Measurements from ENCODE around the gene IMP3.
"Not testable (repeated sequence)": the region's sequence is repeated elsewhere in the genome, so short reads cannot be mapped to it uniquely, and the experiment has no call there.

IMP3 gene

GRCh38 chr15:75682181-75683135 lies 42.4 kb upstream of the IMP3 start:
- no CpG with 5 or more reads among the region's 40 CpGs for WGBS (ENCODE audit: insufficient coverage, insufficient read length)
- DNase-seq (ENCODE audit: low read depth, low spot score) = no peak
- Histone ChIP-seq H3K27me3 (ENCODE audit: control insufficient read depth, insufficient read depth, low read length) (no peaks in the 10 kb centered on the region), H3K27ac (ENCODE audit: low read length) (no peak overlapping the region), H3K9me3 (ENCODE audit: control insufficient read depth, insufficient read depth, low read length) (no peaks in the 10 kb centered on the region), H3K36me3 (ENCODE audit: control insufficient read depth, insufficient read depth, low read length) (no peaks in the 10 kb centered on the region), H3K4me3 (ENCODE audit: low read length) (no peak overlapping the region), H3K4me1 (ENCODE audit: control insufficient read depth, insufficient read depth, low read length) (no peaks in the 10 kb centered on the region)

DNA sequence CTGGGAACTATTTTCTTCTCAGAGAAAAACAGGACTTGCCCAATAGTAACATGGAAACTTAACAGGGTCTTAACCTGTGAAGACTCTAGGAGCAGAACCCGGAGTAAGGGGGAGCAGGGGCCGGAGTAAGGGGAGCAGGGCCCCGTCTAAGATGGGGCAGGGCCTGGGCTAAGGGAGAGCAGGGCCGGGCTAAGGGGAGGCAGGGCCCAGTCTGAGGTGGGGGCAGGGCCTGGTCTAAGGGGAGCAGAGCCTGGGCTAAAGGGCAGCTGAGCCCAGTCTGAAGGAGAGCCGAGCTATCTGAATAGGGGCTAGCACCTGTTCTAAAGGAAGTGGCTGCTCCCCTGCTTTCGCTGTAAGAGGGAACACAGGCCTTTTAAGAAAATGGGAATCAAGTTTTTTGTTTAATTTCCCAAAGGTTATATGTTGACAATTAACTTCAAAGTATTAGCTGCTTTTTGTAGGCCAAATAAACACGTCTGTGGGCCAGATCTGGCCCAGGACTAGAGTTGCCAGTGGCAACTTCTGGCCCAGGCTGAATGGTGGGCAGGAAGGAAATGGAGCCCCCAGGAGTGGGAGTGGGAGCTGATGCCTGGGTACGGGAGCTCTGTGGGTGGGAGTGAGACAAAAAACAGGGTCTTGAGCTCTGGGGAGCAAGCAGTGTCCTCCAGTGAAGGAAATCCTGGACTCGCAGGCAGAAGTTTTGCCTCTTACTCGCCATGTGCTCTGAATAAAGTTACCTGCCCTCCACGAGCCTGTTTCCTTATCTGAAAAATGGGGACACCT lies 40.2 kb upstream of the IMP3 start:
- no peak for DNase-seq (ENCODE audit: low read depth, low spot score)
- WGBS (ENCODE audit: insufficient coverage, insufficient read length) = no CpG with 5 or more reads among the region's 11 CpGs
- Histone ChIP-seq H3K27ac (ENCODE audit: low read length) (no peak overlapping the region), H3K4me1 (ENCODE audit: control insufficient read depth, insufficient read depth, low read length) (no peaks in the 10 kb centered on the region), H3K27me3 (ENCODE audit: control insufficient read depth, insufficient read depth, low read length) (no peaks in the 10 kb centered on the region), H3K9me3 (ENCODE audit: control insufficient read depth, insufficient read depth, low read length) (no peaks in the 10 kb centered on the region), H3K36me3 (ENCODE audit: control insufficient read depth, insufficient read depth, low read length) (no peaks in the 10 kb centered on the region), H3K4me3 (ENCODE audit: low read length) (no peak overlapping the region)

DNA sequence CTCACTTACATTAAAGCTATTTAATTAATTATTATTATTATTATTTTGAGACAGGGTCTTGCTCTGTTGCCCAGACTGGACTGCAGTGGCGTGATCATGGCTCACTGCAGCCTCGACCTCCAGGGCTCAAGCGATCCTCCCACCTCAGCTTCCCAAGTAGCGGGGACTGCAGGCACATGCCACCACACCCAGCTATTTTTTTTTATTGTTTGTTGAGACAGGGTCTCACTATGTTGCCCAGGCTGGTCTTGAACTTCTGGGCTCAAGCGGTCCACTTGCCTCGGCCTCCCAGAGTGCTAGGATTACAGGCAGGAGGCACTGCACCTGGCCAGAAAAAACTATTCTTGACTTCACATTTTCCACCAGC lies 38.3 kb upstream of the IMP3 start:
- H3K9me3 ChIP-seq (ENCODE audit: control insufficient read depth, insufficient read depth, low read length); H3K4me1 ChIP-seq (ENCODE audit: control insufficient read depth, insufficient read depth, low read length); DNase-seq (ENCODE audit: low read depth, low spot score); H3K27me3 ChIP-seq (ENCODE audit: control insufficient read depth, insufficient read depth, low read length); H3K4me3 ChIP-seq (ENCODE audit: low read length); H3K27ac ChIP-seq (ENCODE audit: low read length); H3K36me3 ChIP-seq (ENCODE audit: control insufficient read depth, insufficient read depth, low read length): not testable (repeated sequence)
- no CpG with 5 or more reads among the region's 6 CpGs for WGBS (ENCODE audit: insufficient coverage, insufficient read length)

DNA sequence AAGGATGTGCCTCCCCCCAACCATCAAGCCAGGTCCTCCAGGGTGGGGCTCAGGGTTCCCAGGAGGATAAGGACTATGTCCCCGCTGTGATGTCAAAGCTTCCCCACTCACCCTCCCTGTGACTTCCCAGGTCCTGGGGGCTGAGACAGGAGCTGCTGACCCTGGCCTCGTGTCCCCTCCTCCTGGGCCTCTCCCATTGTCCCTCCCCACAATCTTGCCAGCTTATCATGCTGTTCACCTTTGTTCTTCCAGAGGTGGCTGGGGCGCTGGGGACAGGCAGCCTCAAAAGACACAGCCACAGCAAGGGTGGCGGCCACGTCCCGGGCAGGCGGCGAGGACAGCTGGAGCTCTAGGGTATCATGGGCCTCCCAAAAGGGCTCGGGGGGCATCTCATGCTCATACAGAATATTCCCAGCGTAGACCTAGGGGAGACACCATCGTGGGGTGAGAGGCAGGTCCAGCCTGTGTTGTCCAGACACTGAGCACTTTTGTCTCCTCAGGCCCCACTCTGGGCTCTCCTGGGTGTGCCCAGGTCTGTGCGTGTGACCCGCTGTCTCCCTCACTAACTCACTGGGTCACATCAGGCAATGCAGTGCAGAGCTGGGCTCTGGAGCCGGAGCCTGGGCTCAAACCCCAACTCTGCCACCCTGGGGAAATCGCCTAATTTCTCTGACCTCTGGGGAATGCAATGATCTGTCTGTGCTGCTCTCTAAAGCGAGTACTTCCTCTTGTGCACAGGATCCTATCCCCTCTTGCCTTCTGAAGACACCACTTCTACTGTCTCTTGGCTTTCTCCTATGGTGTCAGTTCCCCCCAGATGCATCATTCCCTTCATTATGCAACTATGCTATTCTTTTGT lies 37.7 kb upstream of the IMP3 start:
- H3K9me3 ChIP-seq (ENCODE audit: control insufficient read depth, insufficient read depth, low read length) = no peaks in the 10 kb centered on the region
- no CpG with 5 or more reads among the region's 16 CpGs for WGBS (ENCODE audit: insufficient coverage, insufficient read length)
- no peak overlapping the region for H3K4me3 ChIP-seq (ENCODE audit: low read length)
- DNase-seq (ENCODE audit: low read depth, low spot score) = no peak
- H3K4me1 ChIP-seq (ENCODE audit: control insufficient read depth, insufficient read depth, low read length) = peaks cover 4% of the 10 kb centered on the region; the same call in 1 of the 2 replicates
- no peaks in the 10 kb centered on the region for H3K36me3 ChIP-seq (ENCODE audit: control insufficient read depth, insufficient read depth, low read length)
- H3K27ac ChIP-seq (ENCODE audit: low read length) = no peak overlapping the region
- no peaks in the 10 kb centered on the region for H3K27me3 ChIP-seq (ENCODE audit: control insufficient read depth, insufficient read depth, low read length)

GRCh38 chr15:75676688-75677464 lies 36.9 kb upstream of the IMP3 start:
- DNase-seq (ENCODE audit: low read depth, low spot score) = no peak
- Histone ChIP-seq H3K36me3 (ENCODE audit: control insufficient read depth, insufficient read depth, low read length) (no peaks in the 10 kb centered on the region), H3K27me3 (ENCODE audit: control insufficient read depth, insufficient read depth, low read length) (no peaks in the 10 kb centered on the region), H3K9me3 (ENCODE audit: control insufficient read depth, insufficient read depth, low read length) (no peaks in the 10 kb centered on the region), H3K4me3 (ENCODE audit: low read length) (no peak overlapping the region), H3K4me1 (ENCODE audit: control insufficient read depth, insufficient read depth, low read length) (peaks cover 8% of the 10 kb centered on the region), H3K27ac (ENCODE audit: low read length) (no peak overlapping the region)
- WGBS (ENCODE audit: insufficient coverage, insufficient read length) = no CpG with 5 or more reads among the region's 30 CpGs

DNA sequence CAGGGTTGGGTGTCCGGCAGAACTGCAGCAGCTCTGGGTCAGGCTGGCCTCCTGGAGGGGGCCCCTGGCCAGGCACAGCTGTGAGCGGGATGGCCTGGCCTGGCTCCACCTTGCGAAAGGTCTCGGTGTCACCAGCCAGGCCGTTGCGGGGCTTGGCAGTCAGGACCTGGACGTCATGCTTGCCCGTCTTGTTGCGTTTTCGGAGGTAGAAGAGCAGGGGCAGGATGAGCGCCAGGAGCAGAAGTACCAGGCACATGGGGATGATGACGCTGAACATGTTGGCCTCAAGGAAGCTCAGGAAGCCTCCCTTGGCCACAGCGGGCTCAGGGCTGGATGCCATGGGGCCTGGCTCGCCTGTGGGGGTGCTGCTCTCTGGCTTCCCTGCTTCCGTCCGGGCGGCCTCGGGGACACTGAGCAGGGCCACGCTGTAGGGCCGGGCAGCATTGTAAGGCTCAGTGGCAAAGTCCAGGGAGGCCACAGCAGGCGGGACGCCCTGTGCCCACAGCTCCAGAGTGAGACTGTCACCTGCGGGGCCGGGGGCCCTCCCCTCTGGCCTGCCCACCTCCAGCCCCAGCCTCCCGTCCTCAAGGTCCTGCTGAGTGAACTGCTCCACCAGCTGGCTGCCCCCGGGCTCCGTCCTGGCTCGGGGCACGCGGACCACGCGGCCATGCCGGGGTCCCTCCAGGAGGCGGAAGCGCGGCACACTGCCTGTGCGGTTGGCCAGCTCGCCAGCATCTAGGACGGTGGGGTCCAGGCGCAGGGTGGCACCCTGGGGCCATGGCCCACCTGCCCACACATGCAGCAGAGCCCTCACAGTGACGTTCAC lies 35.8 kb upstream of the IMP3 start:
- no CpG with 5 or more reads among the region's 41 CpGs for whole genome bisulfite sequencing (ENCODE audit: insufficient coverage, insufficient read length)
- Histone ChIP-seq H3K36me3 (ENCODE audit: control insufficient read depth, insufficient read depth, low read length) (no peaks in the 10 kb centered on the region), H3K4me3 (ENCODE audit: low read length) (no peak overlapping the region), H3K4me1 (ENCODE audit: control insufficient read depth, insufficient read depth, low read length) (peaks cover 8% of the 10 kb centered on the region), H3K9me3 (ENCODE audit: control insufficient read depth, insufficient read depth, low read length) (no peaks in the 10 kb centered on the region), H3K27me3 (ENCODE audit: control insufficient read depth, insufficient read depth, low read length) (no peaks in the 10 kb centered on the region), H3K27ac (ENCODE audit: low read length) (no peak overlapping the region)
- no peak for DNase-seq (ENCODE audit: low read depth, low spot score)

DNA sequence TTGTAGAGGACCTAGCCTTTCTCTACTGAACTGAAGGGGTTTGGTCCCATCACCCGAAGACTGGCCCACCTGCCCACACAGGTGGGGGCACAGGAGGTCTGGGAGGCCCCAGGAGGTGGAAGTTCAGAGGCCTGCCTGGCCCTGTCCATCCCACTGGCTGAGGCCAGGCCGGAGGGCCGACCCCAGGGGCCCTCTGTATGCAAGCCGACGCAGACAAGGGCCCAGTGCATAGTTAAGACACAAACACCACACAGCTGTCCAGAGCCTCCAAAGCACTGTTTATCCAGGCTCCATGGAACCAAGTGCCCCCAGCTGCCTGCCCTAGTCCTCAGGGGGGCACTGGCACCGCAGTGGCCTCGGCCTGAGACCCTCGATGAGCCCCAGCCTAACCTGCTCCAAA lies 34.3 kb upstream of the IMP3 start:
- DNase-seq (ENCODE audit: low read depth, low spot score) = no peak
- no CpG with 5 or more reads among the region's 8 CpGs for WGBS (ENCODE audit: insufficient coverage, insufficient read length)
- Histone ChIP-seq H3K4me1 (ENCODE audit: control insufficient read depth, insufficient read depth, low read length) (peaks cover 8% of the 10 kb centered on the region), H3K27ac (ENCODE audit: low read length) (no peak overlapping the region), H3K4me3 (ENCODE audit: low read length) (no peak overlapping the region), H3K27me3 (ENCODE audit: control insufficient read depth, insufficient read depth, low read length) (no peaks in the 10 kb centered on the region), H3K36me3 (ENCODE audit: control insufficient read depth, insufficient read depth, low read length) (no peaks in the 10 kb centered on the region), H3K9me3 (ENCODE audit: control insufficient read depth, insufficient read depth, low read length) (no peaks in the 10 kb centered on the region)

- Histone ChIP-seq H3K27me3 (ENCODE audit: control insufficient read depth, insufficient read depth, low read length) (no peaks in the 10 kb centered on the region), H3K4me1 (ENCODE audit: control insufficient read depth, insufficient read depth, low read length) (peaks cover 8% of the 10 kb centered on the region), H3K27ac (ENCODE audit: low read length) (no peak overlapping the region), H3K36me3 (ENCODE audit: control insufficient read depth, insufficient read depth, low read length) (no peaks in the 10 kb centered on the region), H3K9me3 (ENCODE audit: control insufficient read depth, insufficient read depth, low read length) (no peaks in the 10 kb centered on the region), H3K4me3 (ENCODE audit: low read length) (no peak overlapping the region)
- no peak for DNase-seq (ENCODE audit: low read depth, low spot score)
- WGBS (ENCODE audit: insufficient coverage, insufficient read length) = no CpG with 5 or more reads among the region's 10 CpGs
Observed at GRCh38 chr15:75673426-75674235, 33.6 kb upstream of the IMP3 start.

Measured in iPS DF 6.9 (cell line).